Keratinocyte (primary cell): ENCODE measurements around the gene EGFR. TPM values are rescaled to one million over a fixed set of nuclear protein-coding genes. Genes with fewer than 3 reads are reported as not detected.
A peak's percentile ranks its signal among the peaks of the same experiment; 100 is the strongest.

Experiments
- DNase-seq: peaks from one replicate; pipeline ENCODE4 v3.0.0-alpha.2; 2011; ENCODE audit warnings: low read depth, missing footprints, low spot score
- FAIRE-seq: peaks from 2 replicates; lab custom pipeline; 2011; peaks lifted over from hg19 to GRCh38; lab: Jason Lieb, UNC
- H2AFZ ChIP-seq: 2 replicates; pipeline ENCODE4 v1.6.0; 2012; ENCODE audit warnings: low read length, control low read depth, inconsistent platforms; ENCODE audit not compliant: control insufficient read depth
- H3K27ac ChIP-seq: 2 replicates; pipeline ENCODE4 v1.5.1; 2011; ENCODE audit warnings: low read length; ENCODE audit not compliant: control insufficient read depth, insufficient read depth
- H3K27me3 ChIP-seq: 3 replicates; pipeline ENCODE4 v1.6.0; 2011; ENCODE audit warnings: low read length; ENCODE audit not compliant: control insufficient read depth, insufficient read depth; ENCODE audit errors: extremely low read depth
- H3K36me3 ChIP-seq, 2 experiments: 2 replicates in 1 of 2; 3 replicates in 1 of 2; pipeline ENCODE4 v1.5.1; 2011; ENCODE audit warnings: low read length in 2 of 2, mild to moderate bottlenecking in 1 of 2; ENCODE audit not compliant: control insufficient read depth in 2 of 2, insufficient read depth in 2 of 2; ENCODE audit errors: extremely low read depth in 1 of 2
- H3K4me1 ChIP-seq: 3 replicates; pipeline ENCODE4 v1.5.1; 2011; ENCODE audit warnings: low read length; ENCODE audit not compliant: control insufficient read depth, insufficient read depth; ENCODE audit errors: extremely low read depth
- H3K4me2 ChIP-seq: 3 replicates; pipeline ENCODE4 v1.6.0; 2011; ENCODE audit warnings: low read depth, low read length; ENCODE audit not compliant: control insufficient read depth, insufficient read depth; ENCODE audit errors: extremely low read depth
- H3K4me3 ChIP-seq, 3 experiments: fragments of 200-600 bp in 1 of 3; sonication (generic) in 1 of 3; 2 replicates in 2 of 3; 3 replicates in 1 of 3; pipeline ENCODE4 v1.5.1; 2011 to 2016; ENCODE audit warnings: low read length in 3 of 3, mild to moderate bottlenecking in 3 of 3, control low read depth in 2 of 3, inconsistent platforms in 1 of 3, low read depth in 1 of 3, mixed read lengths in 1 of 3, mixed run types in 1 of 3, moderate library complexity in 1 of 3; ENCODE audit not compliant: control insufficient read depth in 2 of 3, insufficient read depth in 2 of 3; ENCODE audit errors: extremely low read depth in 1 of 3
- H3K79me2 ChIP-seq: 2 replicates; pipeline ENCODE4 v1.6.0; 2012; ENCODE audit warnings: low read length; ENCODE audit not compliant: control insufficient read depth, insufficient read depth
- H3K9ac ChIP-seq: 3 replicates; pipeline ENCODE4 v1.6.0; 2011; ENCODE audit warnings: low read length; ENCODE audit not compliant: control insufficient read depth, insufficient read depth; ENCODE audit errors: extremely low read depth
- H3K9me1 ChIP-seq: 3 replicates; pipeline ENCODE4 v1.6.0; 2011; ENCODE audit warnings: low read length; ENCODE audit not compliant: control insufficient read depth, insufficient read depth; ENCODE audit errors: extremely low read depth
- H3K9me3 ChIP-seq: 2 replicates; pipeline ENCODE4 v1.5.1; 2012; ENCODE audit warnings: low read depth, low read length; ENCODE audit not compliant: control insufficient read depth
- H4K20me1 ChIP-seq: 3 replicates; pipeline ENCODE4 v1.6.0; 2011; ENCODE audit warnings: low read length; ENCODE audit not compliant: control insufficient read depth, insufficient read depth; ENCODE audit errors: extremely low read depth
- EZH2 ChIP-seq: IDR thresholded peaks from one replicate; pipeline ENCODE4 v1.6.1; 2012; ENCODE audit warnings: inconsistent platforms, mild to moderate bottlenecking, low read length, moderate library complexity
- dilution Hi-C: fragments of 300-500 bp; cut with MboI; formaldehyde crosslinking; loops from one replicate; pipeline ENCODE4 v1.7.0; 2020; ENCODE audit warnings: low sequenced_read_pairs; ENCODE audit not compliant: extremely low pct_ligation_motif_present
- polyA plus RNA-seq, 5 experiments: library from polyadenylated mRNA; depleted of rRNA in 3 of 5; stranded (reverse) in 3 of 5; stranded (forward) in 1 of 5; unstranded in 1 of 5; fragments of >200 nt; gene quantifications; 1 replicate in 1 of 5; 2 replicates in 3 of 5; 3 replicates in 1 of 5; pipeline versions ENCODE4 v1.2.1 to v1.2.3, GENCODE V29; 2011 to 2012; ENCODE audit warnings: missing spikeins in 2 of 5, low read depth in 1 of 5, low replicate concordance in 1 of 5
- TF ChIP-seq, protein P1 (sequence below), 3 experiments: IDR thresholded peaks in 1 of 3; conservative IDR thresholded peaks in 1 of 3; optimal IDR thresholded peaks in 1 of 3; 2 replicates in 2 of 3; 3 replicates in 1 of 3; pipeline versions ENCODE3 to v1.5.1; 2011; ENCODE audit warnings: low read length in 3 of 3, mild to moderate bottlenecking in 3 of 3, moderate library complexity in 2 of 3, control low read depth in 1 of 3, inconsistent platforms in 1 of 3; ENCODE audit not compliant: insufficient read depth in 2 of 3; ENCODE audit errors: extremely low read depth in 1 of 3

Gene EGFR
- polyA plus RNA-seq, 1 donor (not counting 4 experiments of a cell fraction or from before 2014, with no cell fraction given), result 120 TPM

DNA sequence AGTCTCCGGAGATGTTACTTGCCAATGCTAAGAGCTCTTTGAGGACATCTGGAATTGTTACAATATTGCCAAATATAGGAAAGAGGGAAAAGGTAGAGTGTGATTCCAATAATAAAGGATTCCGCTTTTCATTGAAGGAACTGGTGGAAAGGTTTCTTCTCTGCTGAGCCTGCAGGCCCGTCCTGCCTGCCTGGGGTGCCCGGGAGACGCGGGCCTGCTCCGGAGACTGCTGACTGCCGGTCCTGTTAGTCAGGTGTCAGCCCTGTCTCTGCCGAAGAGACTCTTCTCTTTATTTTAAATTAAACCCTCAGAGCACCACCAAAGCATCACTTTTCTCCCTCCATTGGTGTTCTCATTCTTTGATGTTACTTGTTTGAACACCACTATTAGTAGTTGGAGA, 2.2 kb downstream of the EGFR start:
- Histone ChIP-seq H3K27me3 (no peaks in the 10 kb centered on the region), H3K4me3 (peak overlapping the region; percentile 91 to 100 (median 98)), H2AFZ (no peak overlapping the region), H3K36me3 (peaks cover 10 to 53% of the 10 kb centered on the region in 2 experiments), H3K79me2 (peaks cover 73% of the 10 kb centered on the region), H3K4me2 (peak overlapping the region; percentile 93), H3K27ac (peak overlapping the region; percentile 98), H3K4me1 (peaks cover 57% of the 10 kb centered on the region), H3K9me1 (peaks cover 3% of the 10 kb centered on the region), H3K9ac (peak overlapping the region; percentile 97), H4K20me1 (peaks cover 24% of the 10 kb centered on the region), H3K9me3 (no peaks in the 10 kb centered on the region)
- dilution Hi-C loops, result no loop called here
- TF ChIP-seq, protein P1, sequence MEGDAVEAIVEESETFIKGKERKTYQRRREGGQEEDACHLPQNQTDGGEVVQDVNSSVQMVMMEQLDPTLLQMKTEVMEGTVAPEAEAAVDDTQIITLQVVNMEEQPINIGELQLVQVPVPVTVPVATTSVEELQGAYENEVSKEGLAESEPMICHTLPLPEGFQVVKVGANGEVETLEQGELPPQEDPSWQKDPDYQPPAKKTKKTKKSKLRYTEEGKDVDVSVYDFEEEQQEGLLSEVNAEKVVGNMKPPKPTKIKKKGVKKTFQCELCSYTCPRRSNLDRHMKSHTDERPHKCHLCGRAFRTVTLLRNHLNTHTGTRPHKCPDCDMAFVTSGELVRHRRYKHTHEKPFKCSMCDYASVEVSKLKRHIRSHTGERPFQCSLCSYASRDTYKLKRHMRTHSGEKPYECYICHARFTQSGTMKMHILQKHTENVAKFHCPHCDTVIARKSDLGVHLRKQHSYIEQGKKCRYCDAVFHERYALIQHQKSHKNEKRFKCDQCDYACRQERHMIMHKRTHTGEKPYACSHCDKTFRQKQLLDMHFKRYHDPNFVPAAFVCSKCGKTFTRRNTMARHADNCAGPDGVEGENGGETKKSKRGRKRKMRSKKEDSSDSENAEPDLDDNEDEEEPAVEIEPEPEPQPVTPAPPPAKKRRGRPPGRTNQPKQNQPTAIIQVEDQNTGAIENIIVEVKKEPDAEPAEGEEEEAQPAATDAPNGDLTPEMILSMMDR (optimal IDR thresholded peaks at IDR 0.05 in 1 of 3, IDR thresholded peaks at IDR 0.05 in 1 of 3, conservative IDR thresholded peaks at IDR 0.05 in 1 of 3; ENCODE audit: extremely low read depth in 1 of 3, insufficient read depth in 2 of 3, low read length in 3 of 3), result no peak
- no peak for TF ChIP-seq EZH2
- FAIRE-seq (peak; percentile 36), DNase-seq (no peak)

DNA sequence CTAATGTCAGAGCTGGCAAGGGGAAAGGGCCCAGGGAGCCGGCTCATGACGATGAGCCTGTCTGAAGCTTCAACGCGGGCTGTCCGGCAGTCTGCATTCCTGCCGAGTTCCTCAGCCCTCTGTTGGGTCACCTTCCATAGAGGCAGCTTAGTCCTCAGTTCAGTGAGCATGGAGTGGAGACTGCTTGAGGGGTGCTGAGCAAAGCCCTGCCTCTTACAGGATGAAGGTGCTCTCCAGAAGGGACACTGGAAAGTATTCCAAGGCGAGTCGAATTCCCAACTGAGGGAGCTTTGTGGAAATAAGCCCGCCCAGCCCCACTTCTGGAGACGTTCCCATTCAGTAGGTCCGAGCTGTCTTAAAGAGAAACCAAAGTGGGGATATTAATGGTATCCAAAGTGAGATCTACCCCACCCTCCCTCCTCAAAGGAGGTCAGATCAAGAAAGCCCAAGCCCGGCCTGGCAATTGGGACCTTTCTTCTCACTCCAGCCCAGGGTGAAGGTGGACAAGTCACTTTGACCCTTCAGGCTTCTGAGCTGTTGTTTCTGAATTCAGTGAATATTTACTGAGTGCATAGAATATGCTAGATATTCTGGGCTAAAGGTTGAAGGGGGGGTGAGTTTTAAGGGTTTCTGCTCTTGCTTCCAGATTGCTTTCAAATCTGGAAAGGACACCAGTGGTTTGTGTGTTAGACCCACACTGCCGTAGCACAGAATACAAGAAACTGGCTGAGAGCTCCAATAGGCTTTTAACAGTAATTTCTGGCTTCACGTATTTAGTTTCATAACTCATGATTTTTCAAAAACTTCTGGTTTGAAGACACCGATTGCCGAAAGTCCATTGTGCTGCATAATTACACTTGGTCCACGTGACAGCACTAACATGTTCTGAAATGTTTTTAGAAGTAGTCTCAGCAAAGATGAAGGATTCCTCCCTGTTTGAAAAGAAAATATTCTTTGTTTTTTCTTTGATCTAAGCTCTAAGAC, 3.5 kb downstream of the EGFR start:
- H4K20me1 ChIP-seq, result peaks cover 36% of the 10 kb centered on the region
- no peak overlapping the region for H2AFZ ChIP-seq
- dilution Hi-C loops, result no loop called here
- H3K27ac ChIP-seq, result peak overlapping the region; percentile 98
- peaks cover 85% of the 10 kb centered on the region for H3K79me2 ChIP-seq
- FAIRE-seq (peak; percentile 74), DNase-seq (no peak)
- H3K4me2 ChIP-seq, result peak overlapping the region; percentile 93
- no peaks in the 10 kb centered on the region for H3K9me3 ChIP-seq
- H3K4me3 ChIP-seq, result peak overlapping the region; percentile 91 to 100 (median 98)
- TF ChIP-seq, protein P1 (optimal IDR thresholded peaks at IDR 0.05 in 1 of 3, IDR thresholded peaks at IDR 0.05 in 1 of 3, conservative IDR thresholded peaks at IDR 0.05 in 1 of 3; ENCODE audit: extremely low read depth in 1 of 3, insufficient read depth in 2 of 3, low read length in 3 of 3), result no peak
- TF ChIP-seq EZH2, result no peak
- H3K27me3 ChIP-seq, result no peaks in the 10 kb centered on the region
- peaks cover 6% of the 10 kb centered on the region for H3K9me1 ChIP-seq
- H3K4me1 ChIP-seq, result peaks cover 68% of the 10 kb centered on the region
- peaks cover 11 to 54% of the 10 kb centered on the region in 2 experiments for H3K36me3 ChIP-seq
- H3K9ac ChIP-seq, result peak overlapping the region; percentile 97
